Natural killer cell (primary cell): ENCODE measurements around the gene RTL5. TPM values are rescaled to one million over a fixed set of nuclear protein-coding genes. Genes with fewer than 3 reads are reported as not detected.

Experiments
- ATAC-seq, 3 donors: fragments of 150-1000 bp in 2 of 3; fragments of 200-7000 bp in 1 of 3; cut with Tn5 transposase; 1 replicate in 1 of 3; 2 replicates in 2 of 3; pipeline ENCODE4 v1.10.0; 2021; ENCODE audit warnings: mild to moderate bottlenecking in 2 of 3, moderate library complexity in 2 of 3
- DNase-seq, 2 donors: peaks; one replicate each; pipeline versions ENCODE4 v3.0.0 to v3.0.0-alpha.2; 2013 to 2021; ENCODE audit warnings: mixed read lengths in 1 of 2
- H3K27ac ChIP-seq: one replicate; pipeline ENCODE4 v1.5.1; 2013; ENCODE audit warnings: mild to moderate bottlenecking, low read length
- H3K27me3 ChIP-seq: one replicate; pipeline ENCODE4 v1.6.1; 2013; ENCODE audit warnings: low read length; ENCODE audit not compliant: control insufficient read depth, insufficient read depth
- H3K36me3 ChIP-seq: one replicate; pipeline ENCODE4 v1.6.1; 2013; ENCODE audit warnings: low read length; ENCODE audit not compliant: control insufficient read depth, insufficient read depth
- H3K4me1 ChIP-seq: one replicate; pipeline ENCODE4 v1.6.1; 2013; ENCODE audit warnings: low read length; ENCODE audit not compliant: control insufficient read depth, insufficient read depth
- H3K4me3 ChIP-seq: one replicate; pipeline ENCODE4 v1.5.1; 2013; ENCODE audit warnings: low read length
- H3K9me3 ChIP-seq: one replicate; pipeline ENCODE4 v1.6.1; 2013; ENCODE audit warnings: low read length; ENCODE audit not compliant: control insufficient read depth, insufficient read depth
- H3K27ac Mint-ChIP-seq, 2 donors: one replicate each; pipeline ENCODE4 v1.8.0; 2022; ENCODE audit warnings: mild to moderate bottlenecking in 2 of 2, mixed read lengths in 2 of 2, moderate library complexity in 1 of 2
- H3K27me3 Mint-ChIP-seq, 2 donors: one replicate each; pipeline ENCODE4 v1.8.0; 2022; ENCODE audit warnings: low read depth in 2 of 2, mixed read lengths in 2 of 2
- H3K36me3 Mint-ChIP-seq: one replicate; pipeline ENCODE4 v1.8.0; 2022; ENCODE audit warnings: mixed read lengths
- H3K4me1 Mint-ChIP-seq, 2 donors: one replicate each; pipeline ENCODE4 v1.8.0; 2022; ENCODE audit warnings: mixed read lengths in 2 of 2
- H3K4me3 Mint-ChIP-seq: one replicate; pipeline ENCODE4 v1.8.0; 2022; ENCODE audit warnings: mild to moderate bottlenecking, moderate library complexity, mixed read lengths
- H3K9me3 Mint-ChIP-seq, 2 donors: one replicate each; pipeline ENCODE4 v1.8.0; 2022; ENCODE audit warnings: mixed read lengths in 2 of 2
- CTCF ChIP-seq: fragments of 200-600 bp; IDR thresholded peaks from one replicate; pipeline ENCODE4 v1.8.0; 2022; ENCODE audit warnings: antibody characterized with exemption
- WGBS: methylation state at CpG from one replicate; pipeline ENCODE4 v1.1.7; 2013; ENCODE audit warnings: missing lambda C conversion rate; ENCODE audit not compliant: insufficient coverage; 5-methylcytosine and 5-hydroxymethylcytosine counted together
- intact Hi-C: fragments of 100-400 bp; cut with micrococcal nuclease; formaldehyde crosslinking; loops from one replicate; pipeline ENCODE4 v1.14.2; 2022
- total RNA-seq, 4 donors: library from RNA; stranded (reverse); fragments of 120-200 nt in 1 of 4; gene quantifications; one replicate each; pipeline versions ENCODE4 v1.2.3 to v1.2.4, GENCODE V29; 2013 to 2022

The RTL5 gene
- total RNA-seq, 3 donors from 2014 or later (not counting 1 experiment from before 2014, with no cell fraction given), result 1.3 to 1.8 (median 1.7) TPM

- no peaks in the 10 kb centered on the region for H3K27me3 ChIP-seq
- no peak overlapping the region for H3K4me3 ChIP-seq
- peaks cover 7% of the 10 kb centered on the region for H3K36me3 ChIP-seq
- H3K9me3 ChIP-seq, result no peaks in the 10 kb centered on the region
- intact Hi-C loops, result no loop called here
- peaks cover 36 to 55% of the 10 kb centered on the region in 2 donors for H3K4me1 Mint-ChIP-seq
- H3K4me3 Mint-ChIP-seq, result peak overlapping the region; percentile 38
- DNase-seq (peak in 1 of 2 donors; percentile 50), ATAC-seq (peak in 2 of 3 donors; percentile 18 to 39)
- TF ChIP-seq CTCF, result no peak
- peaks cover 75% of the 10 kb centered on the region for H3K4me1 ChIP-seq
- H3K27ac Mint-ChIP-seq, result peak overlapping the region; percentile 68 to 82
- no peaks in the 10 kb centered on the region for H3K9me3 Mint-ChIP-seq
- peak overlapping the region; percentile 50 for H3K27ac ChIP-seq
- 63% methylated on average over 6 of the region's 6 CpGs for WGBS
- H3K36me3 Mint-ChIP-seq, result no peaks in the 10 kb centered on the region
- peaks cover 3 to 14% of the 10 kb centered on the region in 2 donors for H3K27me3 Mint-ChIP-seq
Measured at GRCh38 chrX:72107320-72107719, 24.4 kb downstream of the RTL5 start.

- H3K4me3 Mint-ChIP-seq, result peak overlapping the region; percentile 76
- Histone ChIP-seq H3K4me1 (peaks cover 84% of the 10 kb centered on the region), H3K27ac (peak overlapping the region; percentile 90), H3K36me3 (peaks cover 7% of the 10 kb centered on the region), H3K9me3 (no peaks in the 10 kb centered on the region), H3K27me3 (no peaks in the 10 kb centered on the region), H3K4me3 (no peak overlapping the region)
- peaks cover 44 to 74% of the 10 kb centered on the region in 2 donors for H3K4me1 Mint-ChIP-seq
- TF ChIP-seq CTCF, result peak; percentile 14
- H3K27me3 Mint-ChIP-seq, result peaks cover 0 to 14% of the 10 kb centered on the region in 2 donors
- WGBS, result 20% methylated on average over 1 of the region's 6 CpGs
- ATAC-seq (peak; percentile 58 to 77 (median 71)), DNase-seq (peak; percentile 43 to 90)
- H3K36me3 Mint-ChIP-seq, result no peaks in the 10 kb centered on the region
- H3K27ac Mint-ChIP-seq, result peak overlapping the region; percentile 83 to 88
- H3K9me3 Mint-ChIP-seq, result no peaks in the 10 kb centered on the region
- intact Hi-C loops, result loop anchor here (1.0 kb wide), 1 partner anchor 16 kb away; no protein-coding TSS in a partner anchor
Measured at GRCh38 chrX:72105436-72105835, 26.3 kb downstream of the RTL5 start.

- Mint-ChIP-seq H3K4me1 (peaks cover 53 to 80% of the 10 kb centered on the region in 2 donors), H3K4me3 (peak overlapping the region; percentile 92), H3K27ac (peak overlapping the region; percentile 88 to 91), H3K9me3 (no peaks in the 10 kb centered on the region), H3K27me3 (peaks cover 0 to 20% of the 10 kb centered on the region in 2 donors), H3K36me3 (no peaks in the 10 kb centered on the region)
- Histone ChIP-seq H3K27ac (peak overlapping the region; percentile 25), H3K4me1 (peaks cover 78% of the 10 kb centered on the region), H3K4me3 (no peak overlapping the region), H3K36me3 (no peaks in the 10 kb centered on the region), H3K27me3 (no peaks in the 10 kb centered on the region), H3K9me3 (no peaks in the 10 kb centered on the region)
- DNase-seq, result no peak
- intact Hi-C loops, result loop anchor here (5.0 kb wide), 1 partner anchor 480 kb away; no protein-coding TSS in a partner anchor
- no peak for TF ChIP-seq CTCF
- WGBS, result 83% methylated on average over 4 of the region's 4 CpGs
- no peak for ATAC-seq
Measured at GRCh38 chrX:72102760-72103159, 29.0 kb downstream of the RTL5 start.

GRCh38 chrX:72102126-72102525 is 29.6 kb downstream of the RTL5 start:
- Mint-ChIP-seq H3K27ac (peak overlapping the region; percentile 88 to 91), H3K4me1 (peaks cover 49 to 76% of the 10 kb centered on the region in 2 donors), H3K36me3 (no peaks in the 10 kb centered on the region), H3K9me3 (no peaks in the 10 kb centered on the region), H3K4me3 (peak overlapping the region; percentile 92), H3K27me3 (peaks cover 0 to 19% of the 10 kb centered on the region in 2 donors)
- intact Hi-C loops, result loop anchor here (5.0 kb wide), 1 partner anchor 480 kb away; no protein-coding TSS in a partner anchor
- WGBS, result no CpG with 5 or more reads among the region's 2 CpGs
- no peaks in the 10 kb centered on the region for H3K9me3 ChIP-seq
- no peak for TF ChIP-seq CTCF
- H3K4me3 ChIP-seq, result peak overlapping the region; percentile 78
- peak overlapping the region; percentile 96 for H3K27ac ChIP-seq
- DNase-seq, result peak in 1 of 2 donors; percentile 28
- no peak for ATAC-seq
- H3K36me3 ChIP-seq, result no peaks in the 10 kb centered on the region
- H3K27me3 ChIP-seq, result no peaks in the 10 kb centered on the region
- peaks cover 73% of the 10 kb centered on the region for H3K4me1 ChIP-seq
